Right hindlimb (tissue), 1 donor: ENCODE results near the gene RANBP3.

Experiments used
- DNase-seq: peaks from one replicate; pipeline ENCODE4 v3.0.0-alpha.2; 2018

RANBP3 gene

DNA sequence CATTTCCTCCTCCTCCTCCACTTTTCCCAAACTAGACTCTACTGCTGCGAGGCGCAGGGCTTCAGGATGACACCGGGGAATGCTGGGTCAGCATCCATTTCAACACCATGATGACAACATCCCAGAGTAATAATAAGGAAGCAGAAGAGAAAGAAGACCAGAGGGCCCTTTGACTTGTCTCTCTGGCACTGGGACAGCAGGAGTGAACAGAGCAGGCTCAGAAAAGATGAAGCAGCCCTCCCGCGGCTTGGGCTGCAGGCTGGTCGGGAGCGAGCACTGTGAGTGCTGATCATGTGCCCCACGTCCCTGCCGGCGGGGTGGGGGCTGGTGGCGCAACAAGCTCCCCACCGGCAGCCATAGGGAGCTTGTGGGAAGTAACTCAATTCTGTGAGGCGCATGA, 30.5 kb downstream of the RANBP3 start:
- peak; percentile 44 for DNase-seq

DNA sequence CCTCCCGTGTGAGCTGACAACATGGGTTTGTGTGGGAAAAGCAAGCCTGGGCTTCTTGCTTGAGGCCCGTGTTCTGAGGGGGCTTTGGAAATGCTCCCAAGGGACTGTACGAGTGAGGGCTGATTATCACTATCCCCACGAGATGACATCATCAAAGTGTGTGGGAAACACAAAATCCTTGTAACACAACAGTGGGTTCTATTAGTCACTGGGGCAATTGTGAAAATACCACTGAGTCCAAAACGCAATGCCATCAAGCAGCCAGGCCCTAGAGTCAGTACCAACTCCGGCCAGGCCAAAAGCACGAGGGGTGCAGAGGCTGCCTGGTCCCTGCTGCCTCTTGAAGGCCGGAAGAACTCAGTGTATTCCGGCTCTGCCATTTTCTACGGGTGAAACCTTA, 34.3 kb downstream of the RANBP3 start:
- DNase-seq, result no peak

DNA sequence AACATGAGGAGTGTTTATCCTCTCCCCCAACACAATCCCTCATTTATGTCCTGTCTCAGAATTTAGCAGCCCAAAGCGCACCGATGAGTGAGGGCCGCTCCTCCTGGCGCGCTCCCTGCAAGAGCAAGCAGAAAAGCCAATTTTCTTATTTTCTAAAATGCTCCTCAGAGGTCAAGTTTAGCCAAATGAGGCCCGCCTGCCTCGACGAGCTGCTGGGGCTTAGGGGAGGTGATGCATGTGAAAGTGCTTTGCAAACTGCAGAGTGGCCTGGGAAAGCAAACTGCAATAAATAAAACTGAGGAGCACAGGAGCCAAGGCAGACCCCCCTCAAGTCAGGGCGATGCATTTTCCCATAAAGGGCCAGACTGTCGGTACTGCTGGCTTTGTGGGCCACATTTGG, 34.9 kb downstream of the RANBP3 start:
- peak; percentile 76 for DNase-seq

DNA sequence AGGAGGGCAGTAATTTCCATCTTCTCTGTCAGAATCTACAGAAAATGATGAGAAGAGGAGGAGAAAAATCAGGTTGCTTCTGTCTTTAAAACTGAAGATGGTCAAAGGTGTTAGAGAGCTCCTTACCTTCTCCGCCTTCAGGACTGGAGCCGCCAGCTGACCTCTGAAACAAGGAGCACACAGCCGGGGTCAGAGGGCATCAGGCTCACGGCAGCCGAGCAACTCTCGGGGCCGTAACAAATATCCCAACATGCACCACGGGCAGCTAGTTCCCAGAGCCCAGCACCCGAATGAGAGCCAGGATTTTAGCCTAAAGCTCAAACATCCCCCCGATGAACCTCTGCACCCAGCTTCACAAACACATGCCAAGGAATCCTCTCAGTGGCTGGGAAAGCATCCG, 36.3 kb downstream of the RANBP3 start:
- no peak for DNase-seq

DNA sequence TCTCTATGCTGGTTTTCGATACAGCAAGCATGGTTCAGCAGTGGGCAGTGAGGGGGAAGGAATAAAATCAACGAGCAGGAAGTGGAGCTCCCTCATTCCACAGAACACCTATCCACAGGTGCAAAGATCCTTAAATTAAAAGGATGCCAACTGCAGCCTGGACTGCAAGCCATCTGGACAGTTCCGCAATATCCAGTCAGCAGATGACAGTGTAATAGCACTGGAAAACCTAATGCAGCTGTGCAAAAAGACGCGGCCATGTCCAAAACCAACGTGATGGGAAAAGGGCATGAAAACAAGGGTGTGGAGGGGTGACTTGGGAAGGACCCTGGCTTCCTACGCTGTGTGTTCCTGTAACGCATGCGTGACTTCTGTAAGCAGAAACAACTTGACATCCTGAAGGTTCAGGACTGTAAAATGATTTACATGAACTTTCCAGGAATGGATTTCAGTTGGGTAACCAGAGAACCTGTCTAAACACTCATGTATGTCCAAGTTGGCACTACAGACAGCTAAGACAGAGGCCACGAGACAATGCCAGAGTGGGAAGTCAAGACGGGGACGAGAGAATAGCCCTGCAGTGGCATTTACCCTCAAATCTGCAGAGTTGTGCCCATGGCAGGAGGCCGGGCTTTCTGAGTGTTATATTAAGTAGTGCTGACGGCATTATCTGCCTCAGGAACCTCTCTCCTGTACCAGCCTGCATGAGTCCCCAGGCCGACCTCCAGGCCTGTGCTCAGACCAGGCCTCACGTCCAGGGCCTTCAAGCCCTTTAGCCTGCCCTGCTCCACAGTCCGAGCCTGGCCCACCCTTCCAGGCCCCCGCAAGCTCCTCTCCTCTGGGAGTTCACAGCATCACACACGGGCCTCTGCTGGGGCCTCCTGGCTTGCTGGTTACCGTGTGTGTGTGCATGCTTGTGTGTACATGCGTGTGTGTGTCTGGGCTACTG, 37.4 kb downstream of the RANBP3 start:
- no peak for DNase-seq

DNA sequence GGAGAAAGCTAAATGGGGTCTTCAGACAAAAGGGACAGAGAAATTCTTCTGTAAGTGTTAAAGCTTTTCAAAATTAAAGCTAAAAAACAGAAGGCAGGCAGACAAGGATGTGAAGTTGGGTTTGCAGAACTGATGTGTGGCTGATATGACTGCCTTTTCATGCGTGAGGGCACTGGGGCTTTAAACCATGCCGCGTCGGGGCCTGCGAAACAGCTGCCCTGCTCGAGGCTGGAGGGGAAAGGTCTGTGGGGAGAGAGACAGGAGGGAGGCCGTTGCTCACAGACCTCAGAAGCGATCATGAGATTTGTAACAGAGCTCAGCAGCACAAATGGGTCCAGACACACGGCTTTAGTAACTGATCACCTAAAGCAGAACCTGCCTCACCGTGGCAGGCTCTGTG, 40.4 kb downstream of the RANBP3 start:
- no peak for DNase-seq

DNA sequence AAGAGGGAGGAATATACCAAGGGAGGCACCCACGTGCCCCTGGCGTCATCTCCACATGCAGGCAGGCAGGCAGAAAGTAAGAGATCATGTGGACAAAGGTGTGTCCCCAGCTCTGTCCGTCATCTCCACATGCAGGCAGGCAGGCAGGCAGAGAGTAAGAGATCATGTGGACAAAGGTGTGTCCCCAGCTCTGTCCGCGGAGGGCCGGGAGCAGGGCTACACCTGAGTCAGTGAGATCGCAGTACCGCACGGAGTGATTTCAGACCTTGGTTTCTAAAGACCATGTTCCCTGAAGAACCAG, 41.7 kb downstream of the RANBP3 start:
- DNase-seq, result no peak

DNA sequence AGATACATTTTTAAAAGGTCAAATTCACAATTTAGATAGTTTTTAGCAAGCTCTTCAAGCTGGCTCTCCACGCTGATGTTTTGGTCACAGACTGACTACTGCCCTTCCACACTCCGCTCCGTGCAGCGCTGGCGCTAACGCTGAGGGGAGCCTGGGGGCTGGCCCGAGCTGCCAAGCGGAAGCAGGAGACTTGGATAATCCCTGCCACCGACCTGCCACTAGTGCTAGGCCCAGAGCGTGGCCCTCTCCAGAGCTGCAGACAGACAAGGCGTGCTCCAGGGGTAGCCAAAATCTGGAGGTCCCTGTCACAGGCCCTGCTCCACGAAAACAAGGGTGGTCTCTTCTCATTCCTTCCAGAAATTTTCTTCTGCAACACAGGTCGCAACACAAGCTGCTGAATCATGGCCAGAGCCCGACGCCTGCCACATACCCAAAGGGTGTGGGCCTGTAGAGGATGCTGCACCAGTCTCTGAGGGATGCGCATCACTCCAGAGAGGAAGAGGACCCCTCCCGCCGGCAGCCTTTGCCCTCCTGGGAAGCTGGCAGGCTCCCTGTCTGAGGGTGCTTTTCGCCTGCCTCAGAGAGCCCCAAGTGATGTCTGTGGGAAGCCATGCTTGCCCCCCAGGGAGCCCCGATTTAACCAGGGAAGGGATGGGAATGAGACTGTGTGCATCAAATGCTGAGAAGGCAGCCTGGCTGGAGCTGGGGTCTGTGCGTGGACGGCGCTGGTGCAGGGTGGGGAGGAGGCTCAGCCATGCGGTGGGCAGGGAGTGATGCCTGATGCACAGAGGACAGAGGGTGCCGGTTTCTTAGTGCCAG, 42.3 kb downstream of the RANBP3 start:
- DNase-seq, result no peak

DNA sequence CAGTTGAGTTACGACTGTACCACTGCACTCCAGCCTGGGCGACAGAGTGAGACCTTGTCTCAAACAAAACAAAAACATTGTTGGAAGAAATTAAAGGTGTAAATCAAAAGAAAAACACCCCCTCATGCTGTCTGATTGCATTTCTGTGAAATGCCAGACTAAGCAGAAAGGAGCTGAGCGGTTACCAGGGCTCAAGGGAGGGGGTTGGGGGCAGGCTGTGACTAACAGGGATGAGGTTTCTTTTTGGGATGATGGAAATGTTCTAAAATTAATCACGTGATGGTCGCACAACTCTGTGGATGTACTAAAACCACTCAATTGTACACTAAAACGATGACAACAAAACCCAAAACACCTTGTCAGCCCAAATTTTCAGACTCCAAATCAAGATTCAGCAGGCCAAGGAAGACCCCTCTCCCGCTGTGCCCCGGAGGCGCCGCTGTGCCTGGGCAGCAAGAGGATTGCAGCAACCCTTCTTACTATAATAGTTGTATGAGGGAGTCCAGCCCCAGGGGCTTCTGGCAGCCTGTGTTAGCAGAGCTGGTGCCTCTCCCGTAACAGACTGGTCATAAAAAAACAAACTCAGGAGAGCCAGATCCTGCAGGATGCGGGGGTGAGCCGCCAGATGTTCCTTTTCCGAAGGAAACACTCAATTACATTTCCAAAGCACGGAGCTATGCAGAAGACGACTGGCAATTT, 43.0 kb downstream of the RANBP3 start:
- DNase-seq, result peak; percentile 76

DNA sequence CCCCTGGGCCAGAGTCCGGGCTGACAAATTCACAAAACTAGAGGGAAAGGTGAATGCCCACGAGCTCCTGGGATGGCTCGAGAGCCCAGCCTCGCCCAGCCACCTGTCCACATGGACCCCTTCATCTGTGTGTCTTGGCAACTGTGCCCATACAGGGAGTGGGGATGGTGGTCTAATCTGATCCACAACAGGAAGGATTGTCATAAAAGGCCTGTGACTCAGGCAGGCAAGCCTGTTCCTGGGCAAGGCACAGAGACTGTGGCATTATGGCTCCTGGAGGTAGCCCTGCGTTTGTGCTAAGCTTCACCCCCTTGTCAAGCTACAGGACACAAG, 43.9 kb downstream of the RANBP3 start:
- no peak for DNase-seq

DNA sequence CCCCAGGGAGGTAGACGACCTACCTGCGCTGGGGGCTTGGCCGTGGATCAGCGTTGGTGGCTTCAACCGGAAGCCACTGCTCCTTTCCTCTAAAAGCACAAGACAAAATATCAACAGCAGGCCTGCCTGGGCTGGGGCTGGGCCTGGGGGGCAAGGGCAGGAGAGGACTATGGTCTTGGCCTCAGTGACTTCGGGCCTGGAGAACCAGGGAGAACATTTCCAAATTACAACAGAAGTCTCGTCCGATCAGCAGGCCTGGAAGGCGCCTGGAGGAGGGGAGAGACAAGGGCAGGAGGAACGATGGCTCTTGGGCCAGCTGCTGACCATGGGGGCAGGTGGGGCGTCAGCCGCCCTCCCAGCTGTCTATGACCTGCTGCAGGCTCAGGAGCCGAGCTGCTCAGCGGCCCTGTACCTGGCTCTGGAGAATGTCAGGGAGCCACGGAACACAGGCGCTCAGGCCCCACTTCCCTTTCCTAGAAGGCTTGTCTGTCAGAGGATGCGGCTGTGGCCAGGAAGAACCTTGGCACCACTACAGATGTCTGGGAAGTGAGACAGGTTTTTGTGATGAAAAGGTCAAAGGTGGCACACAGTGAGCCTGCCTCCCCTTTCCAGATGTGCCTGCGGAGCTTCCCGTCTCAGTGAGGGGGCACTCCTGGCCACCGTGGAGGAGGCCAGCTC, 44.4 kb downstream of the RANBP3 start:
- no peak for DNase-seq

DNA sequence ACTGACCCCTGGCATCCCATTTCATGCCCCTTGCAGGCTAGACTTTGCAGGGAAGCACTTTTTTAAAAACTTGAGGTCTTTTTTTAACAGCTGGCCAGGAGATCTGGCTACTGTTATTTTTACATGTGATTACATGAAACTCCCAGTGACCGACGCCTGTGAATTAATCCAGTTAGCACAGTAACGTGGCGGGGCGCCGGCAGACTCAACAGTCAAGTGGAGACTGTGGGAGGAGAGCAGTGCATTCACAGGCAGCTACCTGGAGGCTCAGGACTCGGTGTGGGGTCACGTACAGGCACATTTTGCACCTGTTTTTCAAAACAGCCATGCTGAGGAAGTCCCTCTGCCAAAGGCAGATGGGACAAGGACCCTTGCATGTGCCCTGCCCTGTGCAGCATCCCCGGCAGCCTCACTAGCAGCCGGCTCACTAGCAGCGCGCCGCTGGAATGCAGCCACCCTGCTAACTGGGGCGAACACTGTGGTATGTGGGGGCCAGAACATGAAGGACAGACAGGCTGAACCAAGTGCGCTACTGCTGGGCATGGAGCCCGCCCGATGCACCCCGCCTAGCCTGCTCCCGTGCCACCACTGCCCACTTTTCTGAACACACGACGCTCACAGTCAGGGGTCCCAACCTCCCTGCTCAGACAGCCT, 45.2 kb downstream of the RANBP3 start:
- DNase-seq, result no peak

DNA sequence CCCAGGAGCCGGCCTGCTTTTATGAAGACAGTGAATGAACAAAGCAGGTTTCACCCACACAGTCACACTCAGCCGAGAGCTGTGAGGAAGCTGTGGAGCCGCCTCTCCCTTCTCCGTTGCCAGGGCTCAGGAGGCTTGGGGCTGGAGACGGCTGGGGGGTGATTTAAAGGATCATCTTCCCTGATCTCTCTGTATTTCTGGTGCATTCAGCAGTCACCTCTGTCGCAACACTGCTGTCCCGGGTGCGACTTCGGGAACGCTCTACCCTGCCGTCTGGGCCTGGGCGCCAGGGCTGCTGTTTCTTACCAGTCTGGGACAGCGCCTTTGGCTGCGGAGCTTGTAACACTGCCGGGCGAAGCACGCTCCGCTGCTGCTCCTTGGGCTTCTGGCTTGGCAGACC, 45.8 kb downstream of the RANBP3 start:
- DNase-seq, result no peak

DNA sequence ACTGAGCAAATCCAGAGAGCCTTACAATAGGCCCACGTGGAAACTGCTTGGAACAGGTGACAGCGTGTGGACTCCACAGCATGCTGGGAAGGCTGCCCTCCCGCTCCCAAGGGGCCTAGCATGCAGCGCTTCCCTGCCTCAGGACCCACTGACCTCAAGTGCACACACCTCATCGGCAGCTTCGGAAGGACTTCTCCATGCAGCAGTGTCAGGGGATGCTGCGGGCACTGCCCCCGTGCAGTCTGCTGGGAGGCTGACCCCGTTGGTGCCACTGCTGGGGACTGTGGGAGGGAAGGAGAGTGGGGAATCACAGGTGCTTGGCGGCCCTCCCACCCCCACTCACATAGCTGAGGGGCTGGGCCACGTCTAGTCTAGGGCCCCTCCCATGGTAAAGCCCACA, 46.7 kb downstream of the RANBP3 start:
- no peak for DNase-seq

DNA sequence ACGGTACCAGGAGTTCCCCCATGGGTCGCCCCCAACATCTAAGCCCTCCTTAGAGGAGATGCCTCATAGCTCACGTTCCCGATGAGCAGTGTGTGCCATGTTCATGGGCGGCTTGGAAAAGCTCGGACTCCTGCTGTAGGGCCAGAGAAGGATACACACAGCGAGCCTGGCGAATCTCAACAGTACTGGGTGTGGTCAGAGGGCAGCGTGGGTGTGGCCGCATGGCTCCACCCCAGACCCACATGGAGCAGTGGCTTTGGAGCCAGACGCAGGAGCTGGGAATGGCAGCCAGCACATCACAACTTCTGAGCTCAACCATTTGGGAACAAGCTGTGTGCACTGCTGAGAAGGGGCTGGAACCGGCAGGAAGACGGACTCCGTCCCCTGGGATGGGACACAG, 48.3 kb downstream of the RANBP3 start:
- DNase-seq, result no peak

DNA sequence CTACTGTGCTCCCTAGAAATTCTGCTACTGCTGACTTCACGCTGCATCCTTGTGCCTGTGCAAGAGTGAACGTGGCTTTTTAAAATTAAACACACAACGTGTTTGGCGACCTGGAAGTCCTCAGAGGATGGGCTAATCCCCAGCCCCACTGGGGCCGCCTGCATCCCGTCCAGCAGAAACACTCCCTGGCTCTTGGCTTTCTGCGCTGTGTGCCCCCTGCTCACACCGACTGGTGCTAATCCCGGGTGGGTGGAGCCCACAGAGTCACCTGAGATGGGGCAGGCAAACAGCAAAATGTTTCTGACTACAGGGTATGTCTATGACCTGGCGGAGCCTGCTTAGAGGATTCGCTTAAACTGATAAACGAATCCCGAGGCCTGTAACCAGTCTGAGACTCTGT, 48.8 kb downstream of the RANBP3 start:
- no peak for DNase-seq

DNA sequence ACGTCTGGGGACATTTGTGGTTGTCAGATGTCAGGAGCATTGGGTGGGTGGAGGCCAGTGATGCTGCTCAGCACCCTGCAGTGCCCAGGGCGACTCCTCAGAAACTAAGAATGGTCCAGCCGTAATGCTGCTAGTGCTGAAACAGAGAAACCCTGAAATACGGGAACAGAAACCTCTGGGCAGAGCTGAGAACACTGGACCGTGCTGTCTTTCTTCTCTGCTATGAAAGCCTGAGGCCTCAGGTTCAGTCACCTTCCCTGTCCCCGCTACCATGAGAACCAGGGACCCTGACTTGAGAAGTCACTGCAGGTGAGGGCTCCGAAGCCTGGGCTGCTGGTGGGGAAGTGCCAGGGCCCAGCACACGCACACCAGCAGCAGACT, 50.5 kb downstream of the RANBP3 start:
- DNase-seq, result no peak

DNA sequence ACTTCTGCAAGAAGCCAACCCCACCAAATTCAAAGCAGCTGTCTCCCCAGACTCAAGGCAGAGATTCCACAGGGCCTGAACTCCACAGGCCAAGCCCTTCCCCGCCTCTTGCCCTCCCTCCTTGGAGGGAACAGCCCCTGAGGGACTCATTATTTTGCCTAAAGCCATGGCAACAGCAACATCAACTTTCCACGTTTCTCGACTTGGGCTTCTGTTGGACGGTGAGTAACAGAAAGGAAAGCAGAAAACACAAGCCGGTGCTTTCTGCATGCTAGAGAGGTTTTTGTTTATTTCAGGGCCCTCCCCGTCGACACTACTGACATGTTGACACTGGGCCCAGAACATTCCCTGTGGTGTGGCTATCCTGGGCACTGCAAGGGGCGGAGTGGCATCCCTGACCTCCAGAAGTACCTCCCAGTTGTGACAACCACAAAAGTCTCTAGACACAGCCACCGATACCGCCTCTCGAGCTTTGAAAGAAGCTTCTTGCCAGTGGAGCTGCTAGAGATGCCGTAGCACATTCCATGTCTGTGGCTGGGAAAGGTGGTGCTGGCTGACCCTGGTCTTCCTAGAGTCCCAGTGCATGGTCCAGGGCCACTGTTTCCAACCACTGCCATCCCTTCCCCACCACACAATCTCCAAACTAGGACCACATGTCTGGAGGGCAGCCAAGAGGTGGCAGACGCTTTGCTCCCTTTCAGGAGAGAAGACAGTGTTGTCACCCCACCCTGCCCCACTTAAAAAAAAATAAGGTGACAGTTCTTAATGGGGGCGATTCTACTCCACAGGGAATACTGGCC, 51.1 kb downstream of the RANBP3 start:
- DNase-seq, result peak; percentile 86

DNA sequence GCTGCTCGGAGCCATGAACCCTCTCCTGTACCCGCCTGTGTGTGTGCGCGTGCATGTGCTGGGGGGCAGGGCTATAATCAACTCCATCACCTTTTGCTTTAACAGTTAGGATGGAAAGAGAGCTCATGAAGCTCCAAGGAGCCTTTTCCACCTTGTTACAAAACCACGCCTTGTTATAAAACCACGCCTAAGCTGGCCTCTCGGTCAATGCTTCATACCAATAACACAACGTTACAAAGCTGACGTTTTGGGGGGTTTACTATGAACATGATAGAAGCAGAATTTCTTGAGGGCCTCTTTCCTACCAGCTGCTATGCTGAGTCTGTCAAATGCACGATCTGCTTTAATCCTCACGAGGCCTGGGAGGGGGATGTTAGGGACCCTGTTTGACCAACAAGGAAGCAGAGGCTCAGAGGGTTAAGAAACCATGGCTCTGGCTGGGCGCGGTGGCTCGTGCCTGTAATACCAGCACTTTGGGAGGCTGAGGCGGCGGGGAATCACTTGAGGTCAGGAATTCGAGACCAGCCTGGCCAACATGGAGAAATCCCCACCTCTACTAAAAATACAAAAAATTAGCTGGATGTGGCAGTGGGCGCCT, 52.0 kb downstream of the RANBP3 start:
- DNase-seq, result no peak

DNA sequence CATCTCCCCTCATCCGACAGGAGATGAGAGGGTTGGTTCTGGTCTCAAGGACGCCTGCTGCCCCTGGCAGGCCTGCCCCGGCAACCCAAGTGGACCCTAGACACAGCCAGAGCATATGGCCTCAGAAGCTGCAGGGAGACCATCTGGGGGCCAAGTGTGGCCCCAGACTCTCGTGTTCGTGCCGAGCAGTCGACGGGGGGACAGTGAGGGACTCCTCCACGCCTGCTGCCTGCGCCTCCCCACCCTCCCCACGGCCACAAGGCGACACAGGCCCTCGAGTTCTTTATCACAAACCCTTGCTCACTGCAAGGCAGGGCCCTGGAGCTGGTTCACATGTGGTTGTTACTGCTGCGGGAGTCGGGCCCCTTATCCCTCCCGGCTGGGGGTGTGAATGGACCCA, 54.6 kb downstream of the RANBP3 start:
- no peak for DNase-seq

DNA sequence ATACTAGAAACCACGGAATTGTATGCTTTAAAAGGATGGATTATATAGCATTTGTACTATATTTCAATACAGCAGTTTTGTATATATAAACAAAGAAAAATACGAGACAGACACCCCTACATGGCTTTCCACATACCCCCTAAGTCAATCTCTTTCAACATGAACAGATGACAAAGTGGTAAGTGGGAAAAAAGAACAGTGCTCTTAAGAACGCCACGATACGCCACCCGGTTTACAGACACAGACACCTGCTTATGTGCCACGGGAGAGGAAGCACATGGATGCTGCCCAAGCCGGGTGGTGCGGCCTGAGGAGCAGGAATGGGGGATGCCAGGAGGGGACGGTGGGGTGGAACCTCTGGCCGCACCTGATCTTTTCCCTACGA, 55.8 kb downstream of the RANBP3 start:
- DNase-seq, result no peak
